Activated T-helper 9 cell treated with anti-CD3 and anti-CD28 coated beads, Interleukin-2, amount 50 U/mL, for 16 hours (primary cell): ENCODE results near the gene GATAD2A.

Experiments
- DNase-seq: peaks from one replicate; pipeline ENCODE4 v3.0.0-alpha.2; 2020; ENCODE audit warnings: low read depth

The GATAD2A gene

DNA sequence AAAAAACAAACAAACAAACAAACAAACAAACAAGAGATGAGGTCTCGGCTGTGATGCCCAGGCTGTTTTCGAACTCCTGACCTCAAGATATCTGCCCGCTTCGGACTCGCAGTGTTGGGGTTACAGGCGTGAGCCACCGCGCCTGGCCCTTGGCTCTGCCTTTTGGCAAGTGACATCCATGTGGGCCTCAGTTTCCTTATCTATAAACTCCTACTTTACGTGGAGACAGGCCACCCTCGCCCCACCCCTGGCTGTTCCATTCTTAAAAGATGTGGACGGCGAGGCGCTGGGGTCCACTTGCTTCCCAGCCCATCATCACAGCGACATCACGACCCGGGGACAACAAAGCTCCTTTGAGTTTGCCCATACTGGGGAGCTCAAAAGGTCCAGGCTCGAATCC lies 108.2 kb downstream of the GATAD2A start:
- no peak for DNase-seq

DNA sequence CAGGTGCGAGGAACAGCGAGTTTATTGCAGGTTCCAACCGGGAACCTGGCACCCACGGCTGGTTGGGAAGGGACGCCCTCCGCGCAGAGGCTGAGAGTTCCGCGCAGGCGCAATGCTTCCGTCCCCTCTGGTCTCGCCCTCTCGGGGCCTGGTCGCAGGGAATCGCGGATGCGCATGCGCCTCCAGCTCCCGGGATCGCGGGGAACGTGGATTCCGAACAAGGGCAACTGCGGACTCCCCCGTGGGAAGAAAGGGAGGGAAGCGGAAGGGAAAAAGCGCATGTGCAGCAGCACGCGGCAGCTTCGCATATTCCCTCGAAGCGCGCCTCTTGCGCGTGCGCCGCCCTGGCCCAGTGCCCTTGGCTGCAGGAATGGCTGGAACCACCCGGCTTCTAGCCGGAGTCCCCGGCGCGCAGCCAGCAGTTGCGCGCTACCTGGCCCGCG lies 108.8 kb downstream of the GATAD2A start:
- DNase-seq: no peak

DNA sequence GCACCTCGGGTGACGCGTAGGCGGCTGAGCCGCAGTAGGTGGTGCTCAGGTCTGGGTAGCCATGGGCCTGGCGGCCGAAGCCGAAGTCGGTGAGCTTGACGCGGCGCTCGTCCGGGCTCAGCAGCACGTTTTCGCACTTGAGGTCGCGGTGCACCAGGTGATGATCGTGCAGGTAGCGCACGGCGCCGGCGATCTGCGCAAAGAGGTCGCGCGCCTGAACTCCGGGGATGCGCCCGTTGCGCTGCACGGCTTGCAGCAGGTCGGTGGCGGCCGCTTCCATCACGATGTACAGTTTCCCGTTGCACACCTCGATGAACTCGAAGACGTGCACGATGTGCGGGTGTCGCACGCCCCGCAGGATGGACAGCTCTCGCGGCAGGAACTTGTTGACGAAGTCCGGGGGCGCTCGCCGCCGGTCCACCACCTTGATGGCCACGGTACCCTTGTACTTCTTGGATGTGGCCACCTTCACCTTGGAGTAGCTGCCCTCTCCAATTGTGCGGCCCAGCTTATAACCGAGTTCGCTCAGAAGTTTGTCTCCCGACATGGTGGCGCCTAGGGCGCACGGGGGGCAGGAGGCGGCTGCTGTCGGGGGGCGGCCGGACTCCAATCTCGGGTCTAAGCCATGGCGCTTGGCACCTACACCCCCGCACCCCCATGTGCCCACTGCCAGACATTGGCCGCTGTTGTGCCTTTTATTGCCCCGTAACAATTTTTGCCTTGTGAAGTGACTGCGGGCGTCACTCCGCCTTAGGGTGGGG lies 109.6 kb downstream of the GATAD2A start, which contains the start of gene TSSK6:
Gene TSSK6, minus strand, starts transcription at position 668 of the 761 bp plus-strand sequence. Its CDS starts 121 bp downstream, at position 547.
- no peak for DNase-seq

DNA sequence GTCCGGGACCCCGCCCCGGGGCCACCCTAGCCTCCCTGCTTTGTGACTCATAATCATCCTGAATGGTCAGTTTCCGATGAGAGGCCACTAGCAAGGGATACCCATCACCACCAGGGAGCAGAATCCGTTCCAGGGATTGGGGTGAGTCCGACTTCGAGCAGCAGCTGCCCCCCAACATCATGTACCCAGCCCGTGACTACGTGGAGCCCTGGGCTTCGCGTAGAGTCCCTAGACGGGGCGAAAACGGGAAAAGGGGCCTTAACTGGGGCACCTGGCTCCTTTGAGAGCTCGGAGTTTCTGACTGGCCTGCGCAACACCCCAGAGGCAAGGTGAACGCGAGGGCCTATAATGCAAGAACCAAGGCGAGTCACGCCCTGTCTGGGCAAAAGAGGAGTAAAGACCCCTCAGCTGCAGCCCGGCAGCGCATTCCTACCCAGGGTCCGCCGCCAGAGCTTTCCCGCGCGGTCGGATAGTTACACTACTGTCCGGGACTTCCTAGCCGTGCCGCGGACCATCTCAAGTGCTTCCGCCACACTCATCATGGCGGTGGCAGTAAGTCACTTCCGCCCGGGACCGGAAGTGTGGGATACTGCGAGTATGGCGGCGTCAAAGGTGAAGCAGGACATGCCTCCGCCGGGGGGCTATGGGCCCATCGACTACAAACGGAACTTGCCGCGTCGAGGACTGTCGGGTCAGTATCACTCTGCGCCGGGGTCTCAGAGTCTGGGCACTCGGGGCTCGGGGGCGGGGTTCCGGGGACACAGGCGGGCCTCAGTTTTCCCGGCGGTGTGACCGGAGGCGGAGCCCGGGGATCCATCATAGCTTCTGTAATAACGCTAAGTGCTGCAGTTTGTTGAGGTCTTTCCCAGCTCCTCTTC lies 110.4 kb downstream of the GATAD2A start, which contains the start of gene NDUFA13:
Gene NDUFA13, plus strand, starts transcription at position 584 of the 878 bp plus-strand sequence. Its CDS starts 14 bp downstream, at position 598.
- DNase-seq: peak; percentile 88

DNA sequence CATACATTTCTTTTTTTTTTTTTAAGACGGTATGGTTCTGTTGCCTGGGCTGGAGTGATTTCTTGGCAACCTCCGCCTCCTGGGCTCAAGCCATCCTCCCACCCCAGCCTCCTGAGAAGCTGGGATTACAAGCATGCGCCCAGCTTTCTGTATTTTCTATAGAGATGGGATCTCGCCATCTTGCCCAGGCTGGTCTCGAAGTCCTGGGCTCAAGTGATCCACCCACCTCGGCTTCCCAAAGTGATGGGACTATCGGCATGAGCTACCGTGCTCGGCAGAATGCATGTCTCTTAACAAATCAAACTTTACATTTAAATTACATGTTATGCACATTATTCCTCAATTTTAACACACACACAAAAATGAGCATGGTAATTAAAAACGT lies 111.8 kb downstream of the GATAD2A start:
- no peak for DNase-seq

DNA sequence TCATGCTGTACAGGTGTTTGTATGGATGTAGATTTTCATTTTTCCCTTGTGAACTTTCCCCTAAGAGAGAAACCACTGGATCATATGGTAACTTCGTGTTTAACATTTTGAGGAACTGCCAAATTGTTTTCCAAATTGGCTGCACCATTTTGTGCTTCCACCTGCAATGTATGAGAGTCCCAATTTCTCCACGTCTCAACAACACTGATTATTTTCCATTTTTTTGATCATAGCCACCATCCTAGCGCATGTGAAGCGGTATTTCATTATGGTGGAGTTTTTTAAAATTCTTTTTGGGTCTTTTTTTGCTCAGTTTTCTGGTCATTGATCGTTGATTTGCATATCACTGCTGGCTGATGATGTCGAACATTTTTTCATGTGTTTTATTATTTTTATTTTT lies 115.5 kb downstream of the GATAD2A start:
- no peak for DNase-seq

DNA sequence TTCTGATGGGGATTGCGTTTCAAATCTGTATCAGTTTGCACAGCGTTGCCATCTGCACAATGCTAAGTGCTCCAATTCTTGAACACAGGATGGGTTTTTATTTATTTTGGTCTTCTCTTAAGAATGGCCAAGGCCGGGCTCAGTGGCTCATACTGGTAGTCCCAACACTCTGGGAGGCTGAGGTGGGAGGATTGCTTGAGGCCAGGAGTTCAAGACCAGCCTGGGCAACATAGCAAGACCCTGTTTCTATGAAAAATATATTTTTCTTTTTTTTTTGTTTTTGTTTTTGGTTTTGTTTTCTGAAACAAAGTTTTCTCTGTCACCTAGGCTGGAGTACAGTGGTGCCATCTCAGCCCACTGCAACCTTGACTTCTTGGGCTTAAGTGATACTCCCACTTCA lies 117.7 kb downstream of the GATAD2A start:
- DNase-seq: no peak

DNA sequence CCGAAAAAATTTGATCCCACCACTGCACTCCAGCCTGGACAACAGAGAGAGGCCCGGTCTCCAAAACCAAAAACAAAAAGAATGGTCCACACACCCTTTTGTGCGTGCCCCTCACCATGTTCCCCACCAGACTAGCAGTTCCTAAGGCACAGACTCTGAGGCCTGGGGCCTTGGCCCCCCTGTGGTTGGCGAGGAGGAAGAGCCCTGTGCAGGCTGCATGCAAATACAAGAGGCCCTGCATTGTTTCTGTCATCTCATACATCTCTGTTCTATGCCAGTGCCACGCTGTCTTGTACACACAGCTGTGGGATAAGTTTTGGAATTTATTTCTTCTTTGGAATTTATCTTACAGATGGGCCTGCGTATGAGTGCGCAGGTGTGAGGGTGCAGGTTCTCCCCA lies 118.6 kb downstream of the GATAD2A start:
- DNase-seq: no peak

DNA sequence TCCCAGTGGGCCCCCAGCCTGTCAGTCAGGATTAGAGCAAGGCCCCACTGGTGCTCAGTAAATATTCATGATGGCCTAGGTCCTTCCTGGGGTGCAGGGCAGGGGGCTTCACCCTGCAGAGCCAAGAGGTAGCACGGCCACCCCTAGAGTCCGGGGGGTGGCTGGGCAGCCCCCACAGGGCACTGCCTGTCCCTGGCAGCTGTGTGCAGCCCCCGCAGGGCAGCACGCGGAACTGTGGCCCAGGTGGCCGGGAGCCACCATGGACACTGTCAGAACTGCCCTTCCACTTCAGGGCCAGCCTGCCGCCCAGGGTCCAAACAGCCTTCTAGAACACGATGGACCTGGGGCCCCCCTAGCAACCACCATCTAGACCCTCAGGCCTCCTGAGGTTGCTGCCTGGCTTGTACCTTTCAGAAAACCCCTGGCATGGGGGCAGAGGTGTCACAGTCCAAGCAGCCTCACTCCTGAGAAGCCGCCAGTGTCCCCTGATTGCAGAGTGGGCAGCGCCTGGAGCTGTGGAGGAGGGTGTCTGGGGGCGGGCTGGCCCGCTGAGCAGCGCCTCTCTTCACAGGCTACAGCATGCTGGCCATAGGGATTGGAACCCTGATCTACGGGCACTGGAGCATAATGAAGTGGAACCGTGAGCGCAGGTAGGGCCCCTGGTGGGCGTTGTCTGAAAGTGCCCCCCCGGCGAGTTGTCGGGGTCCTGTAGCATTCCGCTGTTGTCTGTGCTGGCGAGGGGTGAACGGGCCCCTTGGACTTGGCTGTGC lies 120.3 kb downstream of the GATAD2A start:
- no peak for DNase-seq

DNA sequence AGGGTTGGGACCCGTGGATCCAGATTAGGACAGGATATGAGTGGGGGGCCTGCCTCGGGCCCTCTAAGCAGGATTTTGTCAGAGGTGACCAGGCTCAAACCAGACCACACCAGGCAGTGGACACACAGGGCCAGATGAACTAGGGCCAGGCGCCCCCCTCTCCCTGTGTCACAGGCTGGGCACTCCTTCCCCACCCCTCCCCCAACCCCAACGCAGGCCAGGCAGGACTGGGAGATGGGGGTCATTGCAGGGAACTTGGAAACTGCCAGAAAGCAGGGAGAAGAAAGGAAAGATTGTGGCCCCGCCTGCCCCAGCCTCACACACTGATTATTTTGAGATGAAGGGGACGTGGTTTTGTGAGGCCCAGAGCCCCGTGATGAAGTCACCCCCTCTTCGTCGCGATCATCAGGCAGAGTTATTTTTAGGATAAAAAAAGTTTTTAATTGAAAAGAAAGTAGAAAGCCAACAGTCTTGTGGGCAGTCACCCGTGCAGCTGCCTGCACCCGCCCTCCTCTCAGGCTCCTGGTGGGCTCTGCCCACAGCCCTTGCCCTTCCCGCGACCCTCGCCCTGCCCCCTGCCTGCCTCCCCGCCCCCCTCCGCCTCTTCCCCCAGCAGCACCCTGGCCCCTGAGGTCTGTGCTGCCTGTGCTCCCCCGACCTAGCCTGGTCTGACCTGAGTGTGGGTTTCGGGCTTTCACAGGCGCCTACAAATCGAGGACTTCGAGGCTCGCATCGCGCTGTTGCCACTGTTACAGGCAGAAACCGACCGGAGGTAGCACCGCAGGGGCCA lies 121.3 kb downstream of the GATAD2A start:
- no peak for DNase-seq

DNA sequence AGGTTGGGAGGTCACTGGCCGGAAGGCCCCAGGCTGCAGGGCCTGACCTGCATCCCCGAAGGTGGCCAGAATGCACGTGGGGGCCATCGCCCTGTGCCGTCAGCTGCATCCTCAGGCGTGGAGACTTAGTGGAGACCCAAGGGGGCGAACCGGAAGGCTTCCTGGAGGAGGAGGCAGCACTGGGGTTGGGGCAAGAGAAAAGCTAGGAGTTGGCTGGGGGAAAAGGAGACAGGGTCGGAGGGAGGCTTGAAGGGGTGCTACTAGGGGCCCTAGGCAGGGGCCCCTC lies 121.8 kb downstream of the GATAD2A start:
- no peak for DNase-seq

DNA sequence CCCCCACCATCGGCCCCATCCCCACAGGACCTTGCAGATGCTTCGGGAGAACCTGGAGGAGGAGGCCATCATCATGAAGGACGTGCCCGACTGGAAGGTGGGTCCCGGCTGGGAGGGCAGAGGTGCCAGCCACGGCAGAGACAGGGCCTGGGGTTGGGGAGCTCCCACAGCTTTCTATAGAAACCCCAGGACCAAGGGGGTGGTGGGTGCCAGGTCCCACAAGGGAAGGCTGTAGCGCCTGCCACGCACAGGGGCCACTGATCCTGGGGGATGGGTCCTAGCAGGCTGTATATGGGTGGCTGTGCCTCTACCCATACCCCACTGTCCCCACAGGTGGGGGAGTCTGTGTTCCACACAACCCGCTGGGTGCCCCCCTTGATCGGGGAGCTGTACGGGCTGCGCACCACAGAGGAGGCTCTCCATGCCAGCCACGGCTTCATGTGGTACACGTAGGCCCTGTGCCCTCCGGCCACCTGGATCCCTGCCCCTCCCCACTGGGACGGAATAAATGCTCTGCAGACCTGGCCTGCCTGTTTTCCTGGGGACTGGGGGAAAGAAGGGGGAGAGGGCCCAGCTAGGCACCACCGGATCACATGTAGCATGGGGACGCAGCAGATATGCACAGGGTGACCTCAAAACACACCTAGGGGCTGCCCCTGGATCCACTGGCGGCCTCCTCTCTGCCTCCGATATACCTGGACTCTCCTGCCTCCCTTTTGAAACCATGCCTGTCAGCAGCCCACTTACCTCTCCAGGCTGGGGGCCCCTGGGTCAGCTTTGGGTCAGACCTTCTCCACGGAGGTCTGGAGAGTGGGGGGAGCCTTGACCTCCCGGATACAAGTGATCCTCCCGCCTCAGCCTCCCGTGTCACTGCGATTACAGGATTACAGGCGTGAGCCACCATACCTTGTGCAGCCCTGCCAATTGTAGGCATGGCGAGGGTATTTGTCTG lies 122.5 kb downstream of the GATAD2A start:
- no peak for DNase-seq

DNA sequence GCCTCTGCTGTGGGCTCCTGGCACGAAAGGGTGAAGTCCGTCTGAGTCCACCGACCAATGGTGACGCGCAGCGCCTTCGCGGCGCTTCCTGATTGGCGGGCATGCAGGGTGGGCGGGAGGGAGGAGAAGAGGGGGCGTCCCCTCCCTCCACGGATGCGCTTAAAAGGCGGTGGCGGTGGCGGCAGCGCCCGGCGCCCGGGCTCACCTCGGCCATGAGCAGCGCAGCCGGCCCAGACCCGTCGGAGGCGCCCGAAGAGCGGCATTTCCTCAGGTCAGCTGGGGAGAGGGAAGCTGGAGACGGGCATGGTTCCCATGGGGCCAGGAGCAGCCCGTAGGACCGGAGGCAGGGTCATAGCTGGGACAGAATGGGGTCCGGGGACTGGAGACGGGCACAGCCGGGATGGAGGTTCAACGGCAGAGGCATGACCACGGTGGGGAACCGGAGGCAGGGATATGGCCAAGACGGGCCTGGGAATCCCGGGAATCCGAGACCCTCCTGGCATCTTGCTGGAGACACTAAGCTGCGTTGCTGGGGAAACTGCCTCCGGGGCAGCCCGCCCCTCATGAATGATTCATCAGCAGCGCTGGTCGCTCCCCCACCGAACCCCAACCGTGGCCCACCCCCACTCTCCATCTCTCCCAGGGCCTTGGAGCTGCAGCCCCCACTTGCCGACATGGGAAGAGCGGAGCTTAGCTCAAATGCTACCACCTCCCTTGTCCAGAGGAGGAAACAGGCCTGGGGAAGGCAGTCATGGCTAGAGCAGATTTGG lies 123.4 kb downstream of the GATAD2A start, which contains the start of gene YJEFN3:
Gene YJEFN3, plus strand, starts transcription at position 191 of the 770 bp plus-strand sequence. Its CDS starts 22 bp downstream, at position 213.
- no peak for DNase-seq

DNA sequence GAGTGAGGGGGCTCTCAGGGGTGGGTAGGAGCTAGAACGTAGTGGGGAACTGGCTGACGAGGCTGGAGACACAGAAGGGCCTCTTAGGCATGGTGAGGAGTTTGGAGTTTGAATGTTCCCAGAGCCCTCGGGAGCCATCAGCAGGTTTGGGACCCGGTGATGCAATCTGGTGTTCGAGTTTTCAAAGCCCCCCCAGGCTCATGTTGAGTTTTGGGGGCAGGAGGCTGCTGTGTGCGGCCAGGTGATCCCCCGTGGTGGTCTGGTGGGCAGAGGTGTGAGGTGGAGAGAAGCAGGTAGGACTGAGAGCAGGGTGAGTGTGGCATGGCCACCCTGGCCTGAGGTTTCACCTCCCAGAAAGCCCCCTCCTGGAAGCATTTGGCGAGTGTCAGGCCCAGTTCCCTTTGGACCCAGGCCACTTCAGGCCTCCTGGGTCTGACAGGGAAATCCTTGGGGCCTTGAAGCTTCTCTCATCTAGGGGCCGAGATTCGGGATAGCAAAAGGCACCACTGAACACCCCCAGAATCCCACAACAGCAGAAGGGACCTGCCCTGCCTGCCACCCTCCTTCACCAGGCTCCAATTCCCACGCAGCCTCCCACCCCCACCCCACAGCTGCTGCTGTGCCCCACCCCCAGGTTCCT lies 124.4 kb downstream of the GATAD2A start:
- DNase-seq: no peak

DNA sequence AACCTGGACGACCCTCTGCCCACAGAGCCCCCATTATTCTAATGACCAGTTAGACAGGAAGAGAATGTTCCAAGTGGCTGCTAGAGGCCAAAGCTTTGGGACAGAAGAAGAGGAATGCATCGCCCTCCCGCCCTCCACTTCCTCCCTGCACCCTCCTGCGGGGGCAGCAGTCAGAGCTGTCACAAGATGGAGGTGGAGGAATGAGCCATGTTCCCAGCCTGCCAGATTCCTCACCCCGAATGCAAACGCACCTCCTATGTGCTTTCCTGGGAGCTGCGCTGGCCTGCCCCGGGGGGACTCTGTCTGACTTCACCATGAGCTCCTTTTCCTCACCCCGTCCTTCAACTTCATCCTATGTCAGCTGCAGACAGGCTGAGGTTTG lies 124.9 kb downstream of the GATAD2A start:
- DNase-seq: no peak

DNA sequence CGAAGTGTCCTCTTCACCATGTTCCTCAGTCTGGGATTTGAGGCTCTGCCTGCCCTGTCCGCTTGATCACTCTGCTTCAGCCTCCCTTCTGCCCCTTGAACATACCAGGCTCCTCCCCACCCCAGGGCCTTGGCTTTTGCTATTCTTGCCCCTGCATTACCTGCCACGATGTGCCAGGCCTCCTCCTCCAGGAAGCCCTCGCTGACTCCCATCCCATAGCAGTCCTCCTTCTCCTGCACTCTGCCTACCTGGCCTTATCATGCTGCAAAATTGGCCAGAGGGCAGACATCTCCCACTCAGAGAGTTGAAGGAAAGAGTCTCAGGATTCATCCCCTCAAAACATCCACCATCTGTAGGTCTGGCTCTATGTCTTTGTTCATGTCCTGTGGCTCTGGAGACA lies 125.4 kb downstream of the GATAD2A start:
- no peak for DNase-seq

DNA sequence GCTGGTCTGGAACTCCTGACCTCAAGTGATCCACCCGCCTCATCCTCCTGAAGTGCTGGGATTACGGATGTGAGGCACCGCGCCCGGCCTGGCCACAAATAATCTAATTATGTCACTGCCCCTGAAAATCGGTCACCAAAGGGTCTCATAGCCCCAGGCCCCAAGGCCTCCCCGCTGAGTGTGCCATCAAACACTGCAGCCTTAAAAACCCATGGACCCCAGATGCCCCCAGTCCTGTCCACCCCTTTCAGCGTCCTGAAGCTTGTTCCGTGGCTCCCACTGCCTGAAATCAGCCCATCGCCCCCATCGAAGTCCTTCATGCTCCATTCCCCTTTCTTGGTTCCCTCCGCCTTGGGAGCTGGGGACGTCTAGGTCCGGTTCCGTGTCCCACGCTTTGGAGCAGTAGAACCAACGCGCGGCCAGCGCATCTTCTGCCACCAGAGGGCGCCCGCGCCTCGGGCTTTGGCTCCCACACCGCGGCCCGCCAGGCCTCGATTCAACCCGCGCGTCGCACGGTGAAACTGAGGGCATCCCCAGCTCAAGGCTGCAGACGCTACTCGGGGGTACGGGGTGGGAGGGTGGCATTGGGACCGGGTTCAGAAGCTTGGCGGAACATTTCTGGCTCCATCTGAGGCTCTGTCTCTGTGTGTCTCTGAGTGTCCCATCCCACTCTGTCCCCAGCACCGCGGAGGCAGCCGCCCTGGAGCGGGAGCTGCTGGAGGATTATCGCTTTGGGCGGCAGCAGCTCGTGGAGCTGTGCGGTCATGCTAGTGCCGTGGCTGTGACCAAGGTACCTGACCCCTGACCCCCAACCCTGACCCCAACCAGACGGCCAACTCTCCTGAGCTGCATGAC lies 126.7 kb downstream of the GATAD2A start:
- peak; percentile 81 for DNase-seq
